ENCODE measurements around the gene ATAD3B. TPM values are rescaled to one million over a fixed set of nuclear protein-coding genes. Genes with fewer than 3 reads are reported as not detected.
A peak's percentile ranks its signal among the peaks of the same experiment; 100 is the strongest.
"Not testable (repeated sequence)": the region's sequence is repeated elsewhere in the genome, so short reads cannot be mapped to it uniquely, and the experiment has no call there.

The ATAD3B gene
- polyA plus RNA-seq, 3 donors, result 2.3 to 23.3 (median 2.3) TPM

- H3K9me3 Mint-ChIP-seq; H4K20me1 ChIP-seq (ENCODE audit: insufficient read depth, low read length); H3K9me3 ChIP-seq (replicated peaks in 1 of 2; ENCODE audit: control insufficient read depth in 1 of 2, insufficient read depth in 1 of 2, low read length in 2 of 2); intact Hi-C loops (cut with micrococcal nuclease); H3K79me2 ChIP-seq (ENCODE audit: insufficient read depth, low read length); H3K27me3 Mint-ChIP-seq (ENCODE audit: low read depth in 3 of 3); H3K36me3 ChIP-seq (replicated peaks in 1 of 2; ENCODE audit: control insufficient read depth in 1 of 2, insufficient read depth in 2 of 2, low read length in 2 of 2); H3K27me3 ChIP-seq (ENCODE audit: control insufficient read depth in 2 of 2, insufficient read depth in 2 of 2, low read length in 2 of 2); H3K36me3 Mint-ChIP-seq: not testable (repeated sequence)
- Histone ChIP-seq H3K27ac (ENCODE audit: low read depth in 1 of 2, low read length in 2 of 2) (peak overlapping the region; percentile 70 to 72), H3K4me2 (replicated peaks; ENCODE audit: extremely low read depth, low read length, poor library complexity, severe bottlenecking) (peak overlapping the region; percentile 44), H3K4me1 (ENCODE audit: control insufficient read depth in 1 of 2, insufficient read depth in 2 of 2, low read length in 2 of 2) (peaks cover 10 to 18% of the 10 kb centered on the region in 2 donors), H3K4me3 (replicated peaks in 1 of 3; ENCODE audit: low read depth in 2 of 3, low read length in 3 of 3) (peak overlapping the region in 2 of 3 experiments; percentile 16 to 60), H3K9ac (ENCODE audit: insufficient read depth, low read length, poor library complexity, severe bottlenecking) (peak overlapping the region; percentile 51), H2AFZ (ENCODE audit: insufficient read depth, low read depth, low read length, poor library complexity, severe bottlenecking) (peak overlapping the region; percentile 49)
- H3K4me3 Mint-ChIP-seq, result peak overlapping the region; percentile 85 to 96
- 43% methylated on average over 11 of the region's 16 CpGs for WGBS (ENCODE audit: insufficient coverage)
- peak; percentile 75 for TF ChIP-seq CTCF (IDR thresholded peaks at IDR 0.05)
- DNase-seq, result peak; percentile 48 to 58 (median 55)
- peak overlapping the region; percentile 97 to 99 (median 99) for H3K27ac Mint-ChIP-seq
- peaks cover 15% of the 10 kb centered on the region for H3K4me1 Mint-ChIP-seq
Observed at GRCh38 chr1:1504777-1505365, 33.3 kb downstream of the ATAD3B start.

GRCh38 chr1:1505366-1505798 is 33.8 kb downstream of the ATAD3B start:
- H3K27ac ChIP-seq (ENCODE audit: low read depth in 1 of 2, low read length in 2 of 2), result peak overlapping the region; percentile 70 to 72
- H3K4me1 ChIP-seq (ENCODE audit: control insufficient read depth in 1 of 2, insufficient read depth in 2 of 2, low read length in 2 of 2), result peaks cover 10 to 18% of the 10 kb centered on the region in 2 donors
- H3K36me3 Mint-ChIP-seq; H3K27me3 ChIP-seq (ENCODE audit: control insufficient read depth in 2 of 2, insufficient read depth in 2 of 2, low read length in 2 of 2); H3K4me2 ChIP-seq (replicated peaks; ENCODE audit: extremely low read depth, low read length, poor library complexity, severe bottlenecking); H3K9me3 ChIP-seq (replicated peaks in 1 of 2; ENCODE audit: control insufficient read depth in 1 of 2, insufficient read depth in 1 of 2, low read length in 2 of 2); H3K36me3 ChIP-seq (replicated peaks in 1 of 2; ENCODE audit: control insufficient read depth in 1 of 2, insufficient read depth in 2 of 2, low read length in 2 of 2); H4K20me1 ChIP-seq (ENCODE audit: insufficient read depth, low read length); H3K27me3 Mint-ChIP-seq (ENCODE audit: low read depth in 3 of 3); H3K9me3 Mint-ChIP-seq; H3K79me2 ChIP-seq (ENCODE audit: insufficient read depth, low read length); intact Hi-C loops (cut with micrococcal nuclease): not testable (repeated sequence)
- WGBS (ENCODE audit: insufficient coverage), result no CpG with 5 or more reads among the region's 22 CpGs
- H3K4me3 Mint-ChIP-seq, result peak overlapping the region; percentile 85 to 96
- H3K4me3 ChIP-seq (replicated peaks in 1 of 3; ENCODE audit: low read depth in 2 of 3, low read length in 3 of 3), result peak overlapping the region in 2 of 3 experiments; percentile 16 to 60
- peak overlapping the region; percentile 49 for H2AFZ ChIP-seq (ENCODE audit: insufficient read depth, low read depth, low read length, poor library complexity, severe bottlenecking)
- H3K4me1 Mint-ChIP-seq, result peaks cover 15% of the 10 kb centered on the region
- H3K9ac ChIP-seq (ENCODE audit: insufficient read depth, low read length, poor library complexity, severe bottlenecking), result peak overlapping the region; percentile 51
- peak in 1 of 3 donors; percentile 35 for DNase-seq
- H3K27ac Mint-ChIP-seq, result peak overlapping the region; percentile 97 to 99 (median 99)
- peak; percentile 40 for TF ChIP-seq CTCF (IDR thresholded peaks at IDR 0.05)

- H3K9ac ChIP-seq (ENCODE audit: insufficient read depth, low read length, poor library complexity, severe bottlenecking); H3K9me3 Mint-ChIP-seq; H3K4me2 ChIP-seq (replicated peaks; ENCODE audit: extremely low read depth, low read length, poor library complexity, severe bottlenecking); H3K4me3 ChIP-seq (replicated peaks in 1 of 3; ENCODE audit: low read depth in 2 of 3, low read length in 3 of 3); H3K79me2 ChIP-seq (ENCODE audit: insufficient read depth, low read length); DNase-seq; H4K20me1 ChIP-seq (ENCODE audit: insufficient read depth, low read length); intact Hi-C loops (cut with micrococcal nuclease); H3K27me3 Mint-ChIP-seq (ENCODE audit: low read depth in 3 of 3); H3K9me3 ChIP-seq (replicated peaks in 1 of 2; ENCODE audit: control insufficient read depth in 1 of 2, insufficient read depth in 1 of 2, low read length in 2 of 2); H3K4me3 Mint-ChIP-seq; H3K27me3 ChIP-seq (ENCODE audit: control insufficient read depth in 2 of 2, insufficient read depth in 2 of 2, low read length in 2 of 2); H3K36me3 ChIP-seq (replicated peaks in 1 of 2; ENCODE audit: control insufficient read depth in 1 of 2, insufficient read depth in 2 of 2, low read length in 2 of 2); H3K36me3 Mint-ChIP-seq: not testable (repeated sequence)
- peak overlapping the region in 1 of 2 donors; percentile 70 for H3K27ac ChIP-seq (ENCODE audit: low read depth in 1 of 2, low read length in 2 of 2)
- 100% methylated on average over 2 of the region's 5 CpGs for WGBS (ENCODE audit: insufficient coverage)
- Mint-ChIP-seq H3K4me1 (peaks cover 17% of the 10 kb centered on the region), H3K27ac (peak overlapping the region; percentile 55 to 99 (median 85))
- H3K4me1 ChIP-seq (ENCODE audit: control insufficient read depth in 1 of 2, insufficient read depth in 2 of 2, low read length in 2 of 2), result peaks cover 14 to 21% of the 10 kb centered on the region in 2 donors
- H2AFZ ChIP-seq (ENCODE audit: insufficient read depth, low read depth, low read length, poor library complexity, severe bottlenecking), result peak overlapping the region; percentile 49
Observed at GRCh38 chr1:1505801-1506200, 34.2 kb downstream of the ATAD3B start.

All from CD14-positive monocyte (primary cell).